Measurements from ENCODE around the gene RRP1B. TPM values are rescaled to one million over a fixed set of nuclear protein-coding genes. Genes with fewer than 3 reads are reported as not detected.

The RRP1B gene
- total RNA-seq, 2 donors from 2014 or later: 52.6 to 62.0 TPM

DNA sequence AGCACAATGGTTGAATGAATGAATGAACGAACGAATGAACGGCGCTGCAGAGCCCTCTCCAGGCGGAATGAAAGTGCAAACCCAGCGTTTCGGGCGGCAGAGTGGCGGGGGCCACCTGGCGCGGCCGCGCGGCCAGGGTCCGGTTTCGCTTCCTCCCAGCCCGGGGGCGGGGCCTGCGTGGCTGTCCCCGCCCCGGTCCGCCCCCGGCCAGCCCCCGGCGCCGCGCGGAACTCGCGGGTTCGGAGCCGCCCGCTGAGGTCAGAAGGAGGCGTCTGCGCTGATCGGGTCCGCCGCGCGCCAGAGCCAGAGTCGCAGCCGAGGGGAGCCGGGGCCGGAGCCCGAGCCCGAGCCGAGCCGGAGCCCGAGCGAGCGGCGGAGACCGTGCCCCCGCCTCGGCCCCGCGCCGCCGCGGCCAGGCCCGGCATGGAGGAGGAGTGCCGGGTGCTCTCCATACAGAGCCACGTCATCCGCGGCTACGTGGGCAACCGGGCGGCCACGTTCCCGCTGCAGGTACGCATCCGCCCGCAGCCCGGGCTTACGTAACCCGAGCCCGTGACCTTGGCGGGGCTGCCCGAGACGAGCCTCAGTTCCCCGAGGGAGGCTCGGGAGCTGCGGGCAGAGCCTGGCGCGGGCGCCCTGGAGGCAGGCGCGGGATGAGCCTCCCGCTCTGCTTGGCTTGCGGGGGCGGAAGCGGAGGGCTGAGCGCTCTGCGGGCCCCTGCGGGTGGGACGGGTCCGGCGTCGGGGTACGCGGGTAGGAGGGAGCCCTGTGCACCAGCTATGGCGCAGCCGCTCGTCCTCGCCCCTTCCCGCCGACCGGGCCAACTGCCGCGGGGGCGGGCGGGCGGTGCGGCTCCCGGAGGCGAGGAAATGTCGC is 59.8 kb downstream of the RRP1B start, which contains the start of gene PDXK:
TSS of gene PDXK (plus strand) at position 258 of the 876 bp plus-strand sequence. CDS start at position 424, 166 bp downstream.
- H3K4me1 Mint-ChIP-seq (ENCODE audit: low read depth): peaks cover 42% of the 10 kb centered on the region
- DNase-seq (peak; percentile 83 to 85), ATAC-seq (replicated peaks in 1 of 2) (peak; percentile 86 to 90)
- peak within 1 kb of the TSS; percentile 56 for H3K27ac Mint-ChIP-seq
- H3K36me3 Mint-ChIP-seq (ENCODE audit: insufficient read depth in 2 of 2): no peaks in the 10 kb centered on the region
- peaks cover 5% of the 10 kb centered on the region for H3K27me3 Mint-ChIP-seq (ENCODE audit: low read depth)
- H3K9me3 Mint-ChIP-seq: no peaks in the 10 kb centered on the region
- H3K4me3 Mint-ChIP-seq: peak within 1 kb of the TSS; percentile 88 to 92

DNA sequence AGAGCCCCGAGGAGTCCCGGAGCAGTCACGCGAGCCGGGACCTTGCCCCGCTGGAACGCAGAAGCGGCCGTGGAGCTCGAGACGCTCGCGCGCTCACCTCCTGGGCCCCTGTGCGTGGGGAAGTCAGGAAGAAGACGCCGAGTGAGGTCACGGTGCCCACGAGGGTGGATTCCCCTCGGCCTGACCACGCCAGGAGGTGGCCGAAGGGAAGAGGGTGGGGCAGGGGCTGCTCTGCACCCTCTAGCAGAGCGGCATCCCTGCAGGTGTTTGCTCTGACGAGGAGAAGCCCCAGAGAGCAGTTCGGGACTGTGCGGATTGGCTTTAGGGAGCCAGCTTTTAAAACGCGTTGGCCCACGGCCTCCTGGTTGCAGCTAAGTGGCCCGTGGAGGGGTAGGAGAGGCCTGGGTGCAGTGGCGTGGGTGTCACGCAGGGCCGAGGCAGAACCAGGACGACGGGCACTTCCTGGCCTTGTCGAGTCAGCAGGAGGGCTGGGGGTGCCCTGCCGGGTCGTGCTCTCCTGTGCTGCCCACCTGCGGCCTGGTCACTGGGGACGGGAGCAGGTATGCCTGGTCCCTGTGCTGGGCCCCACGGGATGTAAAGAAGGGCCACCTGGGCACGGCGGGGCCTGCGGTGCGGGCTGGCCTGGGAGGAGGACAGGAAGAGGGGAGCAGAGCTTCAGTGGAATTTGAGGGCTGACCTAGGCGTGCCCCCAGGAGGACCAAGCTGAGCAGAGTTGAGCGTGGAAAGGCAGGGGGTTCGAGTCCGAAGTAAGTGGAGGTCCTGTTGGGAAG is 60.6 kb downstream of the RRP1B start:
- H3K36me3 Mint-ChIP-seq (ENCODE audit: insufficient read depth in 2 of 2): no peaks in the 10 kb centered on the region
- H3K9me3 Mint-ChIP-seq: no peaks in the 10 kb centered on the region
- H3K4me3 Mint-ChIP-seq: peak overlapping the region; percentile 88 to 92
- peaks cover 5% of the 10 kb centered on the region for H3K27me3 Mint-ChIP-seq (ENCODE audit: low read depth)
- H3K27ac Mint-ChIP-seq: no peak overlapping the region
- peaks cover 44% of the 10 kb centered on the region for H3K4me1 Mint-ChIP-seq (ENCODE audit: low read depth)
- DNase-seq (peak; percentile 28 to 29), ATAC-seq (replicated peaks in 1 of 2) (peak in 1 of 2 donors; percentile 2)

DNA sequence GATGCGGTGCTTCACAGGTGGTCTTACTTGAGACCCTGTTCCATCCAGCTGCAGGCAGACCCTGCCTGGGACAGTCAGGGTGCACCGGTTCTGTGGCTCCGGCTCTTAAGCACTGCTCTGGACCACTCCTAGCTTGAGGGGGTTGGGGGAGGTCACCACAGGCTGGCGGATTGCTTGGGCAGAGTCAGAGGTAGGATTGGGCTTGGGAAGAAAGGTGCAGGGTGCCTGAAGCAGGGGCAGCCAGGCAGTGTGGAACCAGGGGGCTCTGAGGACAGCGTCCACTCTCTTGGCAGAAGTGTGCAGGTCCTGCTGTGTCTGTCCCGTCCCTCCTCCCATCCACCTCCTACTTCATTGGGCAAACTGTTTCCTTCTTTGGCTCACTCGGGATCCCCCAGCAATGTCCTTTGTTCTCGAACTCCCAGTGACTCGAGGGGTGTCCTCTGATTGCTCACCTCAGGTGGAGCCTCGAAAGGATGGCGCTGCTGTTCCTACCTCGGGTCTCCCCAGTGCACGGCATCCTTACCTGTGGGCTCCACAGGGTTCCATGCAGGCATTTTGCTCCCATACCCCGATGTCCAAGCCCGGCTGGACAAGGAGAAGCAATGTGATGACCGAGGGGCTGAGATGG is 61.3 kb downstream of the RRP1B start:
- no peak for ATAC-seq (replicated peaks in 1 of 2)
- peaks cover 5% of the 10 kb centered on the region for H3K27me3 Mint-ChIP-seq (ENCODE audit: low read depth)
- no peak for DNase-seq
- H3K27ac Mint-ChIP-seq: no peak overlapping the region
- H3K36me3 Mint-ChIP-seq (ENCODE audit: insufficient read depth in 2 of 2): no peaks in the 10 kb centered on the region
- H3K4me1 Mint-ChIP-seq (ENCODE audit: low read depth): peaks cover 51% of the 10 kb centered on the region
- H3K9me3 Mint-ChIP-seq: no peaks in the 10 kb centered on the region
- H3K4me3 Mint-ChIP-seq: peak overlapping the region; percentile 88 to 92

DNA sequence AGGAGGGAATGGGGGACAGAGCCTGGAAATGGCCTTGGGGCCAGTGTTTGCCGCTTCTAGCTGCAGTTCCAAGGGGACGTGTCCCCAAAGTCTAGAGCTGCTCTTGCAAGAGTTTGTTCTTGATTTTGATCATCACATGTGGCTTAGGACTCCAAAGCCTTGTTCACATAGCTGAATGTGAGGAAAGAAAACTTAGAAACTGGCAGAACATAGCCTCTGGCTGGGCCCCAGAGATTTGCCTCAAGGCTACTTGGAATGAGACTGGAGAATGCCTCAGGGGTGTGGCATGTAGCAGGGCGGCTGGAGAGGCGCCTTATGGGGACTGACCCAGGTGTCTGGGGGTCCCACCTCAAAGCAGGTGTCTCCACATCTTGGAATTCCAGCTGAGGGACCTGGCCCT is 61.8 kb downstream of the RRP1B start:
- Mint-ChIP-seq H3K9me3 (no peaks in the 10 kb centered on the region), H3K4me1 (ENCODE audit: low read depth) (peaks cover 56% of the 10 kb centered on the region), H3K27ac (no peak overlapping the region), H3K4me3 (peak overlapping the region; percentile 88 to 92), H3K36me3 (ENCODE audit: insufficient read depth in 2 of 2) (no peaks in the 10 kb centered on the region), H3K27me3 (ENCODE audit: low read depth) (peaks cover 5% of the 10 kb centered on the region)
- DNase-seq (no peak), ATAC-seq (replicated peaks in 1 of 2) (no peak)

- Mint-ChIP-seq H3K27ac (no peak overlapping the region), H3K4me3 (no peak overlapping the region), H3K36me3 (ENCODE audit: insufficient read depth in 2 of 2) (peaks cover 0 to 2% of the 10 kb centered on the region in 2 donors), H3K4me1 (ENCODE audit: low read depth) (peaks cover 58% of the 10 kb centered on the region), H3K27me3 (ENCODE audit: low read depth) (peaks cover 5% of the 10 kb centered on the region), H3K9me3 (no peaks in the 10 kb centered on the region)
- no peak for DNase-seq
- no peak for ATAC-seq (replicated peaks in 1 of 2)
Measured at GRCh38 chr21:43721939-43722338, 62.6 kb downstream of the RRP1B start.

DNA sequence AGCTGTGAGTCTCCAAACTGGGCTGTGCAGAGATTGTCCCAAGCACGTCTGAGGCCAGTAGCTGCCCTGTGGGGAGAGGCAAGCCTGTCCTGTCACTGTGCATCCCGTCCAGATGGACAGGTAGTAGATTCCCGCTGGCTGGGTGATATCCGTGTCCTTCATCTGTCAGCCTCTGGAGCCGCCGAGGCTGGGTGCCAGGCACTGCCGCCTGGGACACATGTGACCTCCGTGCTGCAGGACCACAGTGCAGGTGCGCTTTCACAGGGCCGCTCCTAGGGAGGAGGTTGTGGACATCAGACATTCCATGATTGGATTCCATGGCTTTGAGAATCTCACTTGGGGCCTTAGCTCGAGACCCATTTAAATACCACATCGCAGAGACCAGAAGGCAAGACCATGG is 64.3 kb downstream of the RRP1B start:
- Mint-ChIP-seq H3K9me3 (no peaks in the 10 kb centered on the region), H3K36me3 (ENCODE audit: insufficient read depth in 2 of 2) (peaks cover 0 to 2% of the 10 kb centered on the region in 2 donors), H3K4me3 (no peak overlapping the region), H3K27ac (no peak overlapping the region), H3K4me1 (ENCODE audit: low read depth) (peaks cover 70% of the 10 kb centered on the region), H3K27me3 (ENCODE audit: low read depth) (no peaks in the 10 kb centered on the region)
- no peak for ATAC-seq (replicated peaks in 1 of 2)
- DNase-seq: no peak

GRCh38 chr21:43726686-43727518 is 67.5 kb downstream of the RRP1B start:
- ATAC-seq (replicated peaks in 1 of 2) (no peak), DNase-seq (no peak)
- H3K27me3 Mint-ChIP-seq (ENCODE audit: low read depth): no peaks in the 10 kb centered on the region
- H3K4me3 Mint-ChIP-seq: peak overlapping the region; percentile 87 to 94
- no peak overlapping the region for H3K27ac Mint-ChIP-seq
- H3K4me1 Mint-ChIP-seq (ENCODE audit: low read depth): peaks cover 69% of the 10 kb centered on the region
- peaks cover 0 to 2% of the 10 kb centered on the region in 2 donors for H3K36me3 Mint-ChIP-seq (ENCODE audit: insufficient read depth in 2 of 2)
- no peaks in the 10 kb centered on the region for H3K9me3 Mint-ChIP-seq

DNA sequence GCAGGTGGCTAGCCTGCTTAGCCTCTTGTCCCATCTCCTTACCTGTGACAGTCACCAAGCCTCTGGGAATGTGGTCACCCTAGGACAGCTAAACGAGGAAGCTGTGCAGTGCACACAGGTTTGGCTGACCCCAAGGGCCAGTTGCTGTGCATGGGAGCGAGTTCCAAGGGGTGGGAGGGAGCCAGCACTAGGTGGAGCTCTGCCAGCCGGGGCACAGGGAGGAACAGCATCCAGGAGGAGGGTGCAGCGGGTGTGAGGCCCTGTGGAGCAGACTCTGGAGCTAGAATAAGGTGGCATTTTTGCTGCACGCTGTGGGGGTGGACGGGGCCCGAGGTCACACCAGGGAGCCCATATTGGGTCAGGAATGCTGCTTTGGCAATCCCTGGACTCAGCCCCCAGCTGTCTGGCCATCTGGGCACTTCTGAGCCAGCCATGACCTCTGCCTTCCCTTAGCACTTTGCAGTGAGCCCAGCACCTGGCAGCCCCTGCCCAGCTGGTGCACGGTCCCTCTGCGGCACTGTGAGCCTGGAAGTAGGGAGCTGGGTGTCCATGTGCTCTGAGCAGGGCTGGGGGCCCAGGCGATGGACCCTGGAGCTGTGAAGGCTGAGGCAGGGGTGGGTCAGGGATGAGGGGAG is 68.3 kb downstream of the RRP1B start:
- DNase-seq (no peak), ATAC-seq (replicated peaks in 1 of 2) (no peak)
- Mint-ChIP-seq H3K27ac (no peak overlapping the region), H3K4me1 (ENCODE audit: low read depth) (peaks cover 64% of the 10 kb centered on the region), H3K9me3 (no peaks in the 10 kb centered on the region), H3K36me3 (ENCODE audit: insufficient read depth in 2 of 2) (peaks cover 0 to 2% of the 10 kb centered on the region in 2 donors), H3K27me3 (ENCODE audit: low read depth) (no peaks in the 10 kb centered on the region), H3K4me3 (peak overlapping the region; percentile 87 to 94)

DNA sequence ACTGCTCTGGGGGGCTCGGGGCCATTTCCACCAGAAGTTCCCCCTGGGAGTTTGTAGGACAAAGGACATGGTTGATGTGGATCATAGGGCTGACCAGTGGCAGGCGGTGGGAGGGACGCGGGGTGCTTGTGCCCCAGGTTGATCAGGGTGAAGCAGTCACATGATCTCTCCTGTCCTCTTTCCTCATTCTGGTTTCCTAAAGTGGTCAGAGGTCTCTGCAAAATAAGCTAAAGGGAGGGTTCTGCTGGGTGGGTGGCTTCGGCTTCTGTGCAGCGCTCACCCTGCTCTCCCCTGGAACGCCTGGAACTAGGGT is 68.8 kb downstream of the RRP1B start:
- Mint-ChIP-seq H3K27me3 (ENCODE audit: low read depth) (no peaks in the 10 kb centered on the region), H3K4me3 (peak overlapping the region; percentile 87 to 94), H3K4me1 (ENCODE audit: low read depth) (peaks cover 64% of the 10 kb centered on the region), H3K9me3 (no peaks in the 10 kb centered on the region), H3K27ac (peak overlapping the region; percentile 69), H3K36me3 (ENCODE audit: insufficient read depth in 2 of 2) (peaks cover 0 to 2% of the 10 kb centered on the region in 2 donors)
- DNase-seq (no peak), ATAC-seq (replicated peaks in 1 of 2) (no peak)

DNA sequence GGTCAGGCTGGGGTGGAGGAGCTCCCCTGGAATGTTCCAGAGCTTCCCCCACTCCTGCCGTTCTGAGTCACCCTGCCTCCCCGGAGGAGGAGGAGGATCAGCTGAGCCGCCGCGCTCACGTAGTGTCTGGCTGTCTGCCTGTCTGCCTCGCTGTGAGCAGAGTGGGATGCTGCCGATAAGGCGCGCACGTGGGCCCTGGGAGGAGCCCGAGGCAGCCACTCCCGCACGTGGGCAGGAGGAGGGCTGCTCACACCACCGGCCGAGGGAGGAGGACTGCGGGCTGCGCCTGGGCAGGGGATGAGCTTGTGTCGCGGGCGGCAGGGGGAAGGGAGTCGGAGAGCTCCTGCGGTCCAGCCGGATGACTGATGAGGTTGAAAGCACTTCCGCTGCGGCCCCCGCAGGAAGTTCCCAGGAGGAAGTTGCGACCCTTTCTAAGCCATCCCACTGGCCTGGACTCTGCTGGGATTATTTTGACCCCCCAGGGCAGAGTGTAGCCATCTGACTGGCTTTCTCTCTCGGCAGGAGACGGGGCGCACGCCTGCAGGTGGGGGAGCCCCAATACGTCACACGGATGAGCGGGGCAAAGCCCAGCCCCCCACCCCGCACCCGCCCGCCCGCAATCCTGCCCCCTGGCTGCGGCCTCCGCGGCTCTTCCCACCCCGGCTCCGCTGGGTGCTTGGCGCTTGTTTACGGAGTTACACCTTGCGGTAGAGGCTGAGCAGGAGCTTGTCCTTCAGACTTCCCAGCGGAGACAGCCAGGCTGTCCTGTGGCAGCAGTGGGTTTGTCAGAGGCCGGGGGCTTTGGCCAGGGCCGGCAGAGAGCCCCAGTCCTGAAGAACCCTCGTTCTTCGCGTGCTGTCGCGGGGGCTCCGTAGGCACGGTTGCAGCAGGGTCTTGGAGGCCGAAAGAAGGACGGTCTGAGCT is 69.4 kb downstream of the RRP1B start:
- peaks cover 68% of the 10 kb centered on the region for H3K4me1 Mint-ChIP-seq (ENCODE audit: low read depth)
- peak overlapping the region; percentile 69 for H3K27ac Mint-ChIP-seq
- peak; percentile 89 to 91 for ATAC-seq (replicated peaks in 1 of 2)
- H3K4me3 Mint-ChIP-seq: peak overlapping the region; percentile 87 to 94
- H3K9me3 Mint-ChIP-seq: no peaks in the 10 kb centered on the region
- DNase-seq: peak; percentile 83 to 84
- H3K36me3 Mint-ChIP-seq (ENCODE audit: insufficient read depth in 2 of 2): peaks cover 0 to 2% of the 10 kb centered on the region in 2 donors
- no peaks in the 10 kb centered on the region for H3K27me3 Mint-ChIP-seq (ENCODE audit: low read depth)

DNA sequence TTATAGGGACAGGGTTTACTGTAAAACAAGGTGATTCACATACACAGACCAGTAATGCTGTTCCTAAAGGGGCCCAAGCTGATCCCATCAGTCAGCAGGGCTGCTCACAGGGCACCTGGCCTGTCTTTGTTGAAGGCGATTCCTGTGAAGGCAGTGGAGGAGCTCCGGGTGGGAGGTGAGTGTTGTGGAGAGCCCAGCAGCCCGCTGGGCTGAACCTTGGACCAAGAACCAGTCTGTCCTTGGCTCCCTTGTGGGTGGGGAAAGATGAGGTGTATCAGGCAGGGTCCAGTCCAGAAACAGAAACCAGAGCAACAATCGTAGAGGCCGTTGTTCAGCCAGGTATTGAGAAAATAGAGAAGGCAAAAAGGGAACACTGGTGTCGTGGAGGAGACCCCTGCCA is 72.1 kb downstream of the RRP1B start:
- peak overlapping the region; percentile 81 for H3K27ac Mint-ChIP-seq
- H3K4me3 Mint-ChIP-seq: no peak overlapping the region
- H3K4me1 Mint-ChIP-seq (ENCODE audit: low read depth): peaks cover 70% of the 10 kb centered on the region

More for the DNA sequence above, 72.1 kb downstream of the RRP1B start:
- no peaks in the 10 kb centered on the region for H3K9me3 Mint-ChIP-seq
- ATAC-seq (replicated peaks in 1 of 2) (no peak), DNase-seq (no peak)
- H3K36me3 Mint-ChIP-seq (ENCODE audit: insufficient read depth in 2 of 2): peaks cover under 1 to 2% of the 10 kb centered on the region in 2 donors
- no peaks in the 10 kb centered on the region for H3K27me3 Mint-ChIP-seq (ENCODE audit: low read depth)
